Measurements from ENCODE around the gene TUBB2A.

DNA sequence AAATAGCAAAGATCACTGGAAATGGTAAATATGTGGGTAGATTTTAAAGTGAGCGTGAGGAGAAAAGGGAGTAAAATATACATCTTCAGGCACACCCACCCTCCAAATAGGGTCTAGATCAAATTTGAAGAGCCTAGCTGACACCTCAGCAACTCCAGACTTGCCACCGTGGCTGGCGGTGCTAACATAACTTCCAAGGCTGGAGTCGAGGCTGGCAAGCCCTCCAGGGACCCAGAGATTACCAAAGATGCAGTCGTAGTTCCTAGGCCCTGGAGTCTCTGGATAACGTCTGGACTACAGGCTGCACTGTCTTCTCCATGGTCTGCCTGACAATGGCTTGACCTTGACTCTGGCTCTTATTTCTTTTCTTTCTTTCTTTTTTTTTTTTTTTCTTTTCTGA lies 47.6 kb upstream of the TUBB2A start:
- TF ChIP-seq, protein P1, sequence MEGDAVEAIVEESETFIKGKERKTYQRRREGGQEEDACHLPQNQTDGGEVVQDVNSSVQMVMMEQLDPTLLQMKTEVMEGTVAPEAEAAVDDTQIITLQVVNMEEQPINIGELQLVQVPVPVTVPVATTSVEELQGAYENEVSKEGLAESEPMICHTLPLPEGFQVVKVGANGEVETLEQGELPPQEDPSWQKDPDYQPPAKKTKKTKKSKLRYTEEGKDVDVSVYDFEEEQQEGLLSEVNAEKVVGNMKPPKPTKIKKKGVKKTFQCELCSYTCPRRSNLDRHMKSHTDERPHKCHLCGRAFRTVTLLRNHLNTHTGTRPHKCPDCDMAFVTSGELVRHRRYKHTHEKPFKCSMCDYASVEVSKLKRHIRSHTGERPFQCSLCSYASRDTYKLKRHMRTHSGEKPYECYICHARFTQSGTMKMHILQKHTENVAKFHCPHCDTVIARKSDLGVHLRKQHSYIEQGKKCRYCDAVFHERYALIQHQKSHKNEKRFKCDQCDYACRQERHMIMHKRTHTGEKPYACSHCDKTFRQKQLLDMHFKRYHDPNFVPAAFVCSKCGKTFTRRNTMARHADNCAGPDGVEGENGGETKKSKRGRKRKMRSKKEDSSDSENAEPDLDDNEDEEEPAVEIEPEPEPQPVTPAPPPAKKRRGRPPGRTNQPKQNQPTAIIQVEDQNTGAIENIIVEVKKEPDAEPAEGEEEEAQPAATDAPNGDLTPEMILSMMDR (IDR thresholded peaks at IDR 0.05) = no peak
- TF ChIP-seq POLR2A (IDR thresholded peaks at IDR 0.05) = no peak
